GM18520 (cell line): Measurements from ENCODE around the gene SPIN1.
"Not testable (repeated sequence)": the region's sequence is repeated elsewhere in the genome, so short reads cannot be mapped to it uniquely, and the experiment has no call there.

ENCODE experiments used
- ATAC-seq: cut with Tn5 transposase; IDR thresholded peaks from one replicate; pipeline ENCODE4 v1.9.1; 2021; ENCODE audit not compliant: unreplicated experiment

The SPIN1 gene

DNA sequence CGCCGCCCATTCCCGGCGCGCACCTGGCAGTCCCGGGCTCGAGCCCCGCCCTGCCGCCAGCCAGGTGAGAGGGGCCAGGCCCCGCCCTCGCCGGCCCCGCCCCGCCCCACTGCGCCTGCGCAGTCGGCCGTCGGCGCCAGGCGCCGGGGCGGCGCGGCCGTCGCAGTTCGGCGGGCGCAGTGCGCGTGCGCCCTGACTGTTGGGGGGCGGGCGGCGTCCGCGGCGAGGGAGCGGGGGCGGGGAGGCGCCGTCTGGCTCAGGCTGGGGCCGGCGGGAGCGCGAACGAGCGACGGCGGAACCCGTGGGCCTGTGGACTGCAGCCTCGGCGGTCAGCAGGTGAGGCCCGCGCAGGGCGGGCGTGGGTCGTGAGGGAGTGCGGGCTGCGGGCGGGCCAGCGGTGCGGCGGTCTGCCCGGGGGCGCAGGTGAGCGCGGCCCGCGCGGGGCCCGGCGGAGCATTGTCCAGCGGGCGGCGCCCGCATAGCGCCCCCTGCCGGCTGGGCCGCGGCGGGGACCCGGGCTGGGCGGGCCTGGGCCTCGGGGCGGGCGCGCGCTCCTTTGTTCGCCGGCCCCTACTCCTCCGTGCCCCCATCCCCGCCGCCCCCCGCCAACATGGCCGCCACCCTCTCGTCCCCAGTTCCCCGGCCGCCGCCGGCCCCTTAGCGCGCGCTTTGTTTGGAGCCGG is at the start of gene SPIN1:
Gene SPIN1, plus strand, starts transcription at position 242 of the 683 bp plus-strand sequence. CDS start 38,096 bp downstream, outside the sequence.
- peak; percentile 79 for ATAC-seq

DNA sequence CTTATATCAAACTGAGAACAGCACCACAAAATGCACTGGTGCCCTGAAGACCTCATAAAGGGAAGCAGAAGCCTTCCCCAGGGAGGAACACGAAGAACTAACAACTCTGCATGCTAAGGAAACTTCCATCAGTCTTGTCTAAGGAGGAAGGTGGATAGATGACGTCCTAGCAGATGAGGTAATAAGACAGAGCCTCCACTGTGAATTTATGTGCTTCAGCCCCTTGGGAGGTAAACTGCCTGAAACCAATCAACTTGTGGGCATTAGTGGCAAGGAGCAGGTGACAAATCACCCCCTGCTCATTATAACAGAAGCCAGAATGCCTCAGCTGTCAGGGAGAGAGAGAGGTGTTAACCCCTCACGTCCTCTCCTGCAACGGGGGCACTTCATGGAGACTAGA is 48.9 kb upstream of the SPIN1 start:
- no peak for ATAC-seq

DNA sequence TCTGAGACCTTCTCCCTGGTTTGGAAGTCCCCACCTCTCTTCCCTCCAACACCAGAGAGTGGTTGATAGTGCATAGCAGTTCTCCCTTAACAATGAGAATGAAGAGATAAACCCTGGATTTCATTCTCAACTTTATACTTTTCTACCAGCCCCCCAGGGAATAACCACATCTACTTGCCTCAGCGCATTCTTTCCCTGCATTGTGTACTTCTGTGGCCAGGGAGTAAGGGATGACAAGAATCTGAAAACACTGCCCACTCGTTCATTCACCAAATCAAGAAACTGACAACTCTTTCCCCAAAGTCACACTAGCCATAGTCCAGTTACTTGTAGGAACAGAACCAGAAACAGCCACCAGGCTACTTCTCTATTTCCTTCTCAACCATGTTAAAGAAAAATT is 46.0 kb upstream of the SPIN1 start:
- no peak for ATAC-seq

DNA sequence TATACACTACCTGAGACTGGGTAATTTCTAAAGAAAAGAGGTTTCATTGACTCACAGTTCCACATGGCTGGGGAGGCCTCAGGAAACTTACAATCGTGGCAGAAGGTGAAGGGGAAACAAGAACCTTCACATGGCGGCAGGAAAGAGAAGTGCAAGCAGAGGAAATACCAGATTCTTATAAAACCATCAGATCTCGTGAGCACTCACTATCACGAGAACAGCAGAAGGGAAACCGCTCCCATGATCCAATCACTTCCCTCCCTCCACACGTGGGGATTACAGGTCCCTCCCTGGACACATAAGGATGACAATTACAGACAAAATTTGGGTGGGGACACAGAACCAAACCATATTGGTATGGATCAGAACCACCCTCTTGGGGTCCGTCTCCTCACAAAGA is 44.2 kb upstream of the SPIN1 start:
- no peak for ATAC-seq

DNA sequence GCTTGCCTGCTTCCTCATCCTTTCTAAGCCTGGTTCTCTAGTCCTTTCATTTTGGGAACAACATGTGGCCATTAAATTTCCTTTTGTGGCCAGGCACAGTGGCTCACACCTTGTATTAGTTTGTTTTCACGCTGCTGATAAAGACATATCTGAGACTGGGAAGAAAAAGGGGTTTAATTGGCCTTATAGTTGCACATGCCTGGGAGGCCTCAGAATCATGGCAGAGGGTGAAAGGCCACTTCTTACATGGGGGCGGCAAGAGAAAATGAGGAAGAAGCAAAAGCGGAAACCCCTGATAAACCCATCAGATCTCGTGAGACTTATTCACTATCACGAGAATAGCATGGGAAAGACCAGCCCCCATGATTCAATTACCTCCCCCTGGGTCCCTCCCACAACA is 37.9 kb upstream of the SPIN1 start:
- not testable (repeated sequence) for ATAC-seq

DNA sequence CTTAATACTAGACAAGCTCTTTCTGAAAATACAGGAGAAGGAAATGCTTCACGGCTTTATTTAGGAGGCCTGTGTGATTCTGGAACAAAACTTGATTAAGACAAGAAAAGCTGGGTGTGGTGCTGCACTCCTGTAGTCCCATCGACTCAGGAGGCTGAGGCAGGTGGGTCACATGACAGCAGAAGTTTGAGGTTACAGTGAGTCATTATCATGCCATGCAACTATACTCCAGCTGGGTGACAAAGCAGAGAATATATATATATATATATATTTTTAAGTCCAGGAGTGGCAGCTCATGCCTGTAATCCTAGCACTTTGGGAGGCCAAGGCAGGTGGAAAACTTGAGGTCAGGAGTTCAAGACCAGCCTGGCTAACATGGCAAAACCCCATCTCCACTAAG is 33.1 kb upstream of the SPIN1 start:
- no peak for ATAC-seq

DNA sequence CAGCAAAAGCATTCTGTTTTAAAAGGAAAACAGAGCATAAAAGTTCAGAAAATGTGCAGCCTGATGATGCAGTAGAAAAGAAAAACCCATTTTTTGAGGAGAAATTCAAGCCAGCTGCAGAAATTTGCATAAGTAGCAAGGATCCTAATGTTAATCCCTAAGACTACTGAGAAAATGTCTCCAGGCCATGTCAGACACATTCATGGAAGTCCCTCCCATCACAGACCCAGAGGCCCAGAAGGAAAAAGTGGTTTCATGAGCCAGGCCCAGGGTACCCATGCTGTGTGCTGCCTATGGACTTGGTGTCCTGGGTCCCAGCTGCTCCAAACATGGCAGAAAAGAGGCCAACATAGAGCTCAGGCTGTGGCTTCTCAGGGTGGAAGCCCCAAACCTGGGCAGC is 31.0 kb upstream of the SPIN1 start:
- ATAC-seq: not testable (repeated sequence)

DNA sequence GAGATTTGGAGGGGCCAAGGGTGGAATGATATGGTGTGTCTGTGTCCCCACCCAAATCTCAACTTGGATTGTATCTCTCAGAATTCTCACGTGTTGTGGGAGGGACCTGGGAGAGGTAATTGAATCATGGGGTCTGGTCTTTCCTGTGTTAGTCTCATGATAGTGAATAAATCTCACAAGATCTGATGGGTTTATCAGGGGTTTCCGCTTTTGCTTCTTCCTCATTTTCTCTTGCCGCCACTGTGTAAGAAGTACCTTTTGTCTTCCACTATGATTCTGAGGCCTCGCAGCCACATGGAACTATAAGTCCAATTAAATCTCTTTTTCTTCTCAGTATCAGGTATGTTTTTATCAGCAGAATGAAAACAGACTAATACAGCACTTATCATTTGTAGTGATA is 29.5 kb upstream of the SPIN1 start:
- ATAC-seq: no peak

DNA sequence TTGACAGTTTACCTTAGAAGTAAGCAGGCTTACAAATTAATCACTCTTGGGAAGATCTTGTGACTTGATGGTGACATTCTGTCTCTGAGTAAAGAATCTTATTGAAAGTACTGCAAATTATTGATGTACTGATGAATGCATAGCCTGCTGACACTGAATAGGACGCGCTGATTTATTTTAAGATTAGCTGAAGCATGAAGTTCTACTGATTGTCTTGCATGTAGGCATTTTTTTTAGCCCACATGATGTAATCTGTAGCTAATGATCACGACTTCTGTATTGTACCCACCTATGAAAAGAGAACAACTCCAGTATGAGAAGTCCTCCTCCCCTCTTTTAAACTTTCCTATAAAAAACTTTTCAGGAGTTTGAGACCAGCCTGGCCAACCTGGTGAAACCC is 28.3 kb upstream of the SPIN1 start:
- no peak for ATAC-seq

DNA sequence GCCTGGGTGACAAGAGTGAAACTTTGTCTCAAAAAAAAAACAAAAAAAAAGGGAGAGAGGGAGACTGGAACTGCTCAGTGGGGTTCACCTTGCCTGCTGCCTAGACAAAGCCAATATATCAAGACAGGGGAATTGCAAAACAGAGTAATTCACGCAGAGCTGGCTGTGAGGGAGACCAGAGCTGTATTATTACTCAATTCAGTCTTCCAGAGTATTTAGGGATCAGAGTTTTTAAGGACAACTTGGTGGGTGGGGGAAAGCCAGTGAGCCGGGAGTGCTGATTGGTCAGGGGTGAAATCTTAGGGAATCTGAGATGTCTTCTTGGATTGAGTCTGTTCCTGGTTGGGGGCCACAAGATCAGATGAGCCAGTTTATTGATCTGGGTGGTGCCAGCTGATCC is 25.6 kb upstream of the SPIN1 start:
- no peak for ATAC-seq

DNA sequence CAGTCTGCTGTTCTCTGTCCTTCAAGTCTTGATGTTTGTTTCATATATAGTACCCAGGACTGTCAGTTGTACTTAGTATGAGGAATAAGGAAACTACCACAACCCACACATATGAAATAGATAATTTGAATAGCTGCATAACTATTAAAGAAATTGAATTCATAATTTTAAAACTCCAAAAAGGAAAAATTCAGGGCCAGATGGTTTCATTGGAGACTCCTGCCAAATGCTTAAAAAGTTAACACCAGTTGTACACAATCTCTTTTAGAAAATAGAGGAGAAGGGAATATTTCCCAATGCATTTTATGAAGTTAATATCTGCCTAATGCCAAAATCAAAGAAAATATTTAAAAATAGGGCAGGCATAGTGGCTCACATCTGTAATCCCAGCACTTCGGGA is 24.6 kb upstream of the SPIN1 start:
- ATAC-seq: no peak

DNA sequence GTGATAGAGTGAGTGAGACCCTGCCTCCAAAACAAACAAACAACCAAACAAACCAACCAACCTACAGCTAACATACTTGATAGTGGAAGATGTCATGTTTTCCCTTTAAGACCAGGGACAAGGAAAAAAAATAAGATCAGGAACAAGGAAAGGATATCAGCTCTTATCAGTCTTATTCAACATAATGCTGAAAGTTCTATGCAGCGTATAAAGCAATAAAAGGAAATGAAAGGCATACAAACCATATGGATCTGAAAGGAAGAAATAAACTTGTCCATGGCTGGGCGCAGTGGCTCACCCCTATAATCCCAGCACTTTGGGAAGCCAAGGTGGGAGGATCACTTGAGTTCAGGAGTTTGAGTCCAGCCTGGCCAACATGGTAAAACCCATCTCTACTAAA is 23.5 kb upstream of the SPIN1 start:
- ATAC-seq: no peak

DNA sequence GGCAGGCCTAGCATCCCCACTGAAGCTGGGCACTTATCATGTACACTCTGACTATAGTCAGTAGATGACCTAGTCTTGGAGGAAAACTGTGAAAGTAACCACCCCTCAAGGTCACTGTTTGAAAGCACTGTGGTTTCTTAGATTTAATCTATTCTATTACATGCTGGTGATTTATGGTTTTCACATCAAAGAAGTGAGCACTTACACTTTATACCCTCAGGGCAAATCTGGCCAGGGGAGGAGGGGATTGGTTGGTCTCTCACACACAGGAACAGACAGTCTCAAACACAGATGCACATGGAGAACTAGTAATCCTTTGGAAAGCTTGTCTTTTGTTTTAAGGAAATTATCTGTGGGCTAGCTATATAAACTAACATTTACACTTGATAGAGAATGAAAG is 17.9 kb upstream of the SPIN1 start:
- ATAC-seq: no peak

DNA sequence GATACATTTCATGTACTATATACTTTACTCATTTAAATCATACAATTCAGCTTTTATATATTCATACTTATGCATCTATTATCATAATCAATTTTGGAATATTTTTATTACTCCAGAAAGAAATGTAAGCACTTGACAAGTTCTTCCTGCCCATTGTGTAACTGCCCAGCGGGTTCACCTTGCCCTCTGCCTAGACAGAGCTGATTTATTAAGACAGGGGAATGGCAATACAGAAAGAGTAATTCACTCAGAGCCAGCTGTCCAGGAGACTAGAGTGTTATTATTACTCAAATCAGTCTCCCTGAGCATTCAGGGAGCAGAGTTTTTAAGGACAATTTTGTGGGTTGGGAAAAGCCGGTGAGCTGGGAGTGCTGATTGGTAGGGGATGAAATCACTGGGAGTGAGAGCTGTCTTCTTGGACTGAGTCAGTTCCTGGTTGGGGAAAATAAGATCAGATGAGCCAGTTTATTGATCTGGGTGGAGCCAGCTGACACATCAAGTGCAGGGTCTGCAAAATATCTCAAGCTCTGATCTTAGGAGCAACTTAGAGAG is 16.1 kb upstream of the SPIN1 start:
- no peak for ATAC-seq

DNA sequence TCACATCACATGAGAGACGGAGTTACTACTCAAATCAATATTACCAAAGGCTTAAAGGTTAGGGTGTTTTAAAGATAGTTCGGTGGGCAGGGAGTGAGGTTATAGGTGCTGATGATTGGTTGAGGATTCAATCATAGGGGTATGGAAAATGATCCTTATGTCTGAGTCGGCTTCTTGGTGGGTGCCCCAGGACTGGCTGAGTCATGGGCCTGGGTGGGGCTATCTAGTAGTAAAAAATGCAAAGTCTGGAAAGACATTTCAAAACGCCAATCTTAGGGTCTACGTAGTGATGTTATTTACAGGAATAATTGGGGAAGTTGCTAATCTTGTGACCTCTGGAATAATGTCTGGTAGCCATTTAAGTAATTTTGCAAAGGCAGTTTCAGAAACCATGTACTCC is 15.2 kb upstream of the SPIN1 start:
- no peak for ATAC-seq

DNA sequence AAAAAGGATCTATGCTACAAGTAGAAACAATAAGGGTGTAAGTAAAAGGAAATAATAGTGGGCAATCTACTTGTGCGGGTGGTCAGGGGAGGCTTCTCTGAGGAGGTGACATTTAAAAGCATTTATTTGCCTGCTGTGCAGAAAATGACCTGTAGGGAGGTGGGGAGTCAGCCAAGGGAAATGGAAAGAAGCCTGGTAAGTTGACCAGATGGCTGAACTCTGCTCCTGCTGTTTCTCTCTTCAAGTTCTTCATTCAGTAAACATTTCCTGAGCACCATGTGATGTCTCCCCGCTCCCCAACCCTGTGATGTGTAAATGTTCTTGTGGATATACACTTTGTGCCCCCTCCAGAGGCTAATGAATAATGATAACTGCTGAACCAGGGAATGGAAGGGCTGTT is 9.9 kb upstream of the SPIN1 start:
- ATAC-seq: no peak

DNA sequence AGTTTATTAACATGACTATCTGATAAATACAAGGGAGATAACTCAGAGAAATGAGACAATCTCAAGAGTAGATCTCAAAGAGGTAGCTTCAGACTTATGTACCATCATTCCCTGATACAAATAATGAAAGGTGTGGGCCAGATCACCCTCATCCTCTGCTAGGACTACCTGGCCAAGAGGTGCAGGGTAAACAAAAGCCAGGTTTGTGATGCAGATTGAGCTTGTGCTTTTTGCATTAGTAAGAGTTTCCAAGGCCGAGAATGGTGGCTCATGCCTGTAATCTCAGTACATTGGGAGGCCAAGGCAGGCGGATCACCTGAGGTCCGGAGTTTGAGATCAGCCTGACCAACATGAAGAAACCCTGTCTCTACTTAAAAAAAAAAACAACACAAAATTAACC is 8.9 kb upstream of the SPIN1 start:
- ATAC-seq: no peak

DNA sequence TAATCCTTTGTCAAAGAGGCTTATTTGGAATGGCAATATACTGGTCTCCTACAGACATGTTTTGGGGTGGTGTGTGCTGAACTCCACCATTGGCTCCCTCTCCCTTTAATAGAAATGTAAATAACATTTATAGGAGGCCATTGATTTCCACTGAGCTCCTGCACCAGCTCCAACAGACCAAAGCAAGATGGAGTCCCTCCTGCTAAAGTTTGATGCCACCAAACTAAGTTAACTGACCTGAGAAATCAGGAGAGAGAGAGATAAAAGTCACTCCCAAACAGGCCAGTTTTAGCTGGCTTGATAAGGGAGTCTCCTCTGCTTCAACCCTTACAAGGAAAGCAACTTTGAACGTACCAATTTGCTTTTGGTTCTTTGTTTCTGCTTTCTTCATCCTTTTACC is 8.1 kb upstream of the SPIN1 start:
- ATAC-seq: no peak

DNA sequence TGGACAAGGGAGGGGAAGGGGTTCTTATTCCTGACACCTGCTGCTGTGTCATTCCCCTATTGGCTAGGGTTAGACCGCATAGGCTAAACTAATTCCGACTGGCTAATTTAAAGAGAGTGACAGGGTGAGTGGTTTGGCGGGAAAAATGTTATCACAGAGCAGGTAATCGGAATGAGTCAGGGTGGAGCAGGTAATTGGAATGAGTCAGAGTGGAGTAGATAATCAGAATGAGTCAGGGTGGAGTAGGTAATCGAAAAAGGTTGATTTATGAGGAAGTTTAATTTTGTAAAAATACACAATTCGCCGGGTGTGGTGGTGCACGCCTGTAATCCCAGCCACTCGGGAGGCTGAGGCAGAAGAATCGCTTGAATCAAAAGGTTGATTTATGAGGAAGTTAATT is 6.9 kb upstream of the SPIN1 start:
- ATAC-seq: not testable (repeated sequence)

DNA sequence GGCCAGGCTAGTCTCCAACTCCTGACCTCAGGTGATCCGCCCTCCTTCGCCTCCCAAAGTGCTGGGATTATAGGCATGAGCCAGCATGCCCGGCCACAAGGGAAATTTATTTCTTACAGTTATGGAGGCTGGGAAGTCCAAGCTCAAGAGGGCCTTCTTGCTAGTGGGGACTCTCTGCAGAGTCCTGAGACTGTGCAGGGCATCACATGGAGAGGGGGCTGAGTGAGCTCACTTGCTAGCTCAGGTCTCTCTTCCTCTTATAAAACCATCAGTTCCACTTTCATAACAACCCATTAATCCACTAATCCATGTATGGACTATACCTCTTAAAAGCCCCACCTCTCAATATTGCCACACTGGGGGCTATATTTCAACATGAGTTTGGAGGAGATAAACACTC is 5.1 kb upstream of the SPIN1 start:
- no peak for ATAC-seq

DNA sequence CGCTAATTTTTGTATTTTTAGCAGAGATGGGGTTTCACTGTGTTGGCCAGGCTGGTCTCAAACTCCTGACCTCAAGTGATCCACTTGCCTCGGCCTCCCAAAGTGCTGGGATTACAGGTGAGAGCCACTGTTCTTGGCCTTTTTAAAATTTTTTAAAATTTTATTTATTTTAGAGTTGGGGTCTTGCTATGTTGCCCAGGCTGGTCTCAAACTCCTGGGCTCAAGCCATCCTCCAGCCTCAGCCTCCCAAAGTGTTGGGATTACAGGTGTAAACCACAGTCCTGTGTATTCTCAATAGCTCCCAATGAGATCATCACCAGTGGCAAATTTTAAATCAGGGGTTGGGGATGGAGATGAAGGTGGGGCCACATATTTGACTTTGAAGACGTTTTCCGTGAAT is 2.1 kb upstream of the SPIN1 start:
- ATAC-seq: not testable (repeated sequence)

DNA sequence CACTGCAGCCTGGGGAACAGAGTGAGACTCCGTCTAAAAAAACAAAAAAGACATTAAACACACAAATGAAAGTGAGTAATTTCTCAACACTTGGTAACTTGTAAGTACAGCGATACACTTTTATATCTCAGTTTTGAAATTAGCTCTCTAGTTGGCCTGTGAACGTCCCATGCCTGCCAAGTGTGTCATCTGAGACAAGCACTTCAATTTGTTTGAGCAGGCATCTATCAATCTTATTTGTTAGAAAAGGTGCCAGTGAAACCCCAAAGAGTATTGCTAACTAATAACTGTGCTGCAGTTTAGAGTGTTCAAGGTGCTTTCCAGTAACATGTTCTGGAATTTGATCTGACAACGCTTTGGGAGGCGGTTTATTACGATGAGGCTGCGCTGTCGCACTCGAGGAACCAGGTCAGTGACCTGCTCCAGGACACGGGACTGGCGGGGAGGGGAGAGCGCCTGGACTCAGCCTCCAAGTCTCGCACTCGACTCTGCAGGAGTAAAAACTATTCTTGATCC is 1.1 kb upstream of the SPIN1 start:
- no peak for ATAC-seq
